Natural killer cell (primary cell): Measurements from ENCODE around the gene IL13RA1. TPM values are rescaled to one million over a fixed set of nuclear protein-coding genes. Genes with fewer than 3 reads are reported as not detected.
"Not testable (repeated sequence)": the region's sequence is repeated elsewhere in the genome, so short reads cannot be mapped to it uniquely, and the experiment has no call there.

Source experiments
- ATAC-seq, 3 donors: fragments of 150-1000 bp in 2 of 3; fragments of 200-7000 bp in 1 of 3; cut with Tn5 transposase; 1 replicate in 1 of 3; 2 replicates in 2 of 3; pipeline ENCODE4 v1.10.0; 2021; ENCODE audit warnings: mild to moderate bottlenecking in 2 of 3, moderate library complexity in 2 of 3
- DNase-seq, 2 donors: peaks; one replicate each; pipeline versions ENCODE4 v3.0.0 to v3.0.0-alpha.2; 2013 to 2021; ENCODE audit warnings: mixed read lengths in 1 of 2
- H3K27ac ChIP-seq: one replicate; pipeline ENCODE4 v1.5.1; 2013; ENCODE audit warnings: mild to moderate bottlenecking, low read length
- H3K27me3 ChIP-seq: one replicate; pipeline ENCODE4 v1.6.1; 2013; ENCODE audit warnings: low read length; ENCODE audit not compliant: control insufficient read depth, insufficient read depth
- H3K36me3 ChIP-seq: one replicate; pipeline ENCODE4 v1.6.1; 2013; ENCODE audit warnings: low read length; ENCODE audit not compliant: control insufficient read depth, insufficient read depth
- H3K4me1 ChIP-seq: one replicate; pipeline ENCODE4 v1.6.1; 2013; ENCODE audit warnings: low read length; ENCODE audit not compliant: control insufficient read depth, insufficient read depth
- H3K4me3 ChIP-seq: one replicate; pipeline ENCODE4 v1.5.1; 2013; ENCODE audit warnings: low read length
- H3K9me3 ChIP-seq: one replicate; pipeline ENCODE4 v1.6.1; 2013; ENCODE audit warnings: low read length; ENCODE audit not compliant: control insufficient read depth, insufficient read depth
- H3K27ac Mint-ChIP-seq, 2 donors: one replicate each; pipeline ENCODE4 v1.8.0; 2022; ENCODE audit warnings: mild to moderate bottlenecking in 2 of 2, mixed read lengths in 2 of 2, moderate library complexity in 1 of 2
- H3K27me3 Mint-ChIP-seq, 2 donors: one replicate each; pipeline ENCODE4 v1.8.0; 2022; ENCODE audit warnings: low read depth in 2 of 2, mixed read lengths in 2 of 2
- H3K36me3 Mint-ChIP-seq: one replicate; pipeline ENCODE4 v1.8.0; 2022; ENCODE audit warnings: mixed read lengths
- H3K4me1 Mint-ChIP-seq, 2 donors: one replicate each; pipeline ENCODE4 v1.8.0; 2022; ENCODE audit warnings: mixed read lengths in 2 of 2
- H3K4me3 Mint-ChIP-seq: one replicate; pipeline ENCODE4 v1.8.0; 2022; ENCODE audit warnings: mild to moderate bottlenecking, moderate library complexity, mixed read lengths
- H3K9me3 Mint-ChIP-seq, 2 donors: one replicate each; pipeline ENCODE4 v1.8.0; 2022; ENCODE audit warnings: mixed read lengths in 2 of 2
- CTCF ChIP-seq: fragments of 200-600 bp; IDR thresholded peaks from one replicate; pipeline ENCODE4 v1.8.0; 2022; ENCODE audit warnings: antibody characterized with exemption
- WGBS: methylation state at CpG from one replicate; pipeline ENCODE4 v1.1.7; 2013; ENCODE audit warnings: missing lambda C conversion rate; ENCODE audit not compliant: insufficient coverage; 5-methylcytosine and 5-hydroxymethylcytosine counted together
- intact Hi-C: fragments of 100-400 bp; cut with micrococcal nuclease; formaldehyde crosslinking; loops from one replicate; pipeline ENCODE4 v1.14.2; 2022
- total RNA-seq, 4 donors: library from RNA; stranded (reverse); fragments of 120-200 nt in 1 of 4; gene quantifications; one replicate each; pipeline versions ENCODE4 v1.2.3 to v1.2.4, GENCODE V29; 2013 to 2022

IL13RA1 gene
- total RNA-seq, 3 donors from 2014 or later (not counting 1 experiment from before 2014, with no cell fraction given): 1.5 to 3.3 (median 2.4) TPM

- H3K36me3 Mint-ChIP-seq: no peaks in the 10 kb centered on the region
- Histone ChIP-seq H3K36me3 (no peaks in the 10 kb centered on the region), H3K4me3 (no peak overlapping the region), H3K4me1 (no peaks in the 10 kb centered on the region), H3K27ac (no peak overlapping the region), H3K27me3 (no peaks in the 10 kb centered on the region), H3K9me3 (no peaks in the 10 kb centered on the region)
- intact Hi-C loops: no loop called here
- no peak for DNase-seq
- no peak overlapping the region for H3K4me3 Mint-ChIP-seq
- ATAC-seq: no peak
- peaks cover 0 to 10% of the 10 kb centered on the region in 2 donors for H3K4me1 Mint-ChIP-seq
- no peak for TF ChIP-seq CTCF
- H3K27me3 Mint-ChIP-seq: peaks cover 0 to 7% of the 10 kb centered on the region in 2 donors
- H3K27ac Mint-ChIP-seq: no peak overlapping the region
- no peaks in the 10 kb centered on the region for H3K9me3 Mint-ChIP-seq
- 100% methylated on average over 1 of the region's 1 CpG for WGBS
Observed at GRCh38 chrX:118714521-118714920, 12.9 kb upstream of the IL13RA1 start.

- H3K9me3 ChIP-seq, H3K4me3 Mint-ChIP-seq, DNase-seq, ATAC-seq, H3K36me3 ChIP-seq, H3K9me3 Mint-ChIP-seq, H3K27ac ChIP-seq, H3K27me3 ChIP-seq, H3K4me1 ChIP-seq, H3K4me3 ChIP-seq, intact Hi-C loops, H3K36me3 Mint-ChIP-seq, H3K27ac Mint-ChIP-seq, H3K27me3 Mint-ChIP-seq: not testable (repeated sequence)
- WGBS: 48% methylated on average over 14 of the region's 14 CpGs
- peaks cover 0 to 10% of the 10 kb centered on the region in 2 donors for H3K4me1 Mint-ChIP-seq
Observed at GRCh38 chrX:118715917-118716316, 11.5 kb upstream of the IL13RA1 start.

- H3K27me3 Mint-ChIP-seq, ATAC-seq, H3K36me3 Mint-ChIP-seq, H3K36me3 ChIP-seq, H3K27ac Mint-ChIP-seq, H3K27ac ChIP-seq, intact Hi-C loops, DNase-seq, H3K9me3 ChIP-seq, H3K9me3 Mint-ChIP-seq, H3K4me3 Mint-ChIP-seq, H3K4me1 ChIP-seq, H3K4me3 ChIP-seq, H3K27me3 ChIP-seq: not testable (repeated sequence)
- WGBS: 95% methylated on average over 28 of the region's 28 CpGs
- peaks cover 0 to 11% of the 10 kb centered on the region in 2 donors for H3K4me1 Mint-ChIP-seq
Observed at GRCh38 chrX:118716833-118717232, 10.6 kb upstream of the IL13RA1 start.

- DNase-seq: no peak
- Mint-ChIP-seq H3K9me3 (no peaks in the 10 kb centered on the region), H3K4me3 (no peak overlapping the region), H3K4me1 (peaks cover 0 to 15% of the 10 kb centered on the region in 2 donors), H3K27me3 (peaks cover 0 to 4% of the 10 kb centered on the region in 2 donors), H3K27ac (no peak overlapping the region), H3K36me3 (no peaks in the 10 kb centered on the region)
- TF ChIP-seq CTCF: no peak
- Histone ChIP-seq H3K4me1 (no peaks in the 10 kb centered on the region), H3K27ac (peak overlapping the region; percentile 62), H3K27me3 (no peaks in the 10 kb centered on the region), H3K9me3 (no peaks in the 10 kb centered on the region), H3K4me3 (no peak overlapping the region), H3K36me3 (no peaks in the 10 kb centered on the region)
- 65% methylated on average over 5 of the region's 13 CpGs for WGBS
- no peak for ATAC-seq
- intact Hi-C loops: no loop called here
Observed at GRCh38 chrX:118717678-118718391, 9.6 kb upstream of the IL13RA1 start.
